Globus pallidus (tissue), 1 donor: ENCODE results near the gene CAMTA1.

Experiments
- DNase-seq: peaks from one replicate; pipeline ENCODE4 v3.0.0-alpha.2; 2015; ENCODE audit warnings: low spot score

CAMTA1 gene

DNA sequence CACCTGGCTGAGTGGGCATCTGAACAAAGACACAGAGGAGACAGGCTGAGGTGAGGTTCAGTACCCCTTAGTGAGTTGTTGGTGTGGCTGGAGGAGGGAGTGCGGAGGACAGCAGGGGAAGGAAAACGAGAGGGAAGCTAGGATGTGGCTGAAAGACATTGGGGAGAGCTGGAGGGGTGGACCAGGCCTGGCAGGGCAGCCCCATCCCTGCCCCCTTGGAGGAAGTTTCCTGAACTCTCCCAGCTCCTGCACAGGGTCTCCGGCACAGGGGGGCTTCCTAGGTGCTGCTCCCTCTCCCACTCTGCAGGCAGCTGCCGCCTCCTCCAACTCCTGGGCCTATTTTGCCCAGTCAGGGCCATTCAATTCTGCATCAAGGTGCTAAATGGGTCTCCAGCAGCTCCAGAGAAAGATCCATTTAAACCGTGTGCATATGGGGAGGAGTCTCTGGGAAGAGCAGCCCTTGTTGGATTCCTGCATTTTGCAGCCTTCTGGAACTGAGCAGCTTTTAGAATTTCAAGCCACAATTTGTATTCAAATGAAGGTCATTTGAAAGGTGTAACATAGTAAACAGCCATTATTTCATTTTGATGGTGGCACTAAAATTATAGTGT, 193.9 kb downstream of the CAMTA1 start:
- no peak for DNase-seq

DNA sequence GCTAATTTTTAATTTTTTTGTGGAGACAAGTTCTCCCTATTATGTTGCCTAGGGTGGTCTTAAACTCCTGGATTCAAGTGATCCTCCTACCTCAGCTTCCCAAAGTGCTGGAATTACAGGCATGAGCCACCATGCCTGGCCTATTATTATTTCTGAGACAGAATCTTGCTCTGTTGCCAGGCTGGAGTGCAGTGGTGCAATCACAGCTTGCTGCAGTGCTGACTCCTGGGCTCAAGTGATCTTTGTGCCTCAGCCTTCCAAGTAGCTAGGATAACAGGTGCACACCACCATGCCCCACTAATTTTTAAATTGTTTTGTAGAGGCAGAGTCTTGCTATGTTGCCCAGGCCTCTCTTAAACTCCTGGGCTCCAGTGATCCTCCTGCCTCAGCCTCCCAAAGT, 196.3 kb downstream of the CAMTA1 start:
- no peak for DNase-seq

GRCh38 chr1:6982443-6982842, 197.2 kb downstream of the CAMTA1 start:
- DNase-seq, result no peak

DNA sequence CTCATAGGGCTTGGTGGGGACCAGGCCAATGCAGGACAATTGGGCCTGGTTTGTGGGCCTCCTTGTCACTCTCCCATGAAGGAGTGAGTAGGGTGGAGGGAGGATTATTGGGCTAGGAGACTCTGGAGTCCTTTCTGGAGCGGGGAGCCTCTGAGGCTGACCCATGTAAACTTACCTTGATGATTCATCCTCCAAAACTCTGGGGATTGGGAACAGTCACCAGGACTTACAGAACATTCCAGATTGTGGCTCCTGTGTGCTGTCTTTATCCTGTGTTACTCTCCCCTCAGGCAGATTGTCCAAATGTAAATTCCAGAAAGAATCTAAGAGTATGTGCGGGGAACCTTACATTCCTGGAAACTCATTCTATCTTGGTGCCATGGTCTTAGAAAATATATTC, 197.6 kb downstream of the CAMTA1 start:
- DNase-seq, result no peak

- DNase-seq, result no peak
These were observed 199.3 kb downstream of the CAMTA1 start for GRCh38 chr1:6984536-6984935.

- peak; percentile 54 for DNase-seq
These were observed 199.7 kb downstream of the CAMTA1 start for GRCh38 chr1:6984986-6985385.

DNA sequence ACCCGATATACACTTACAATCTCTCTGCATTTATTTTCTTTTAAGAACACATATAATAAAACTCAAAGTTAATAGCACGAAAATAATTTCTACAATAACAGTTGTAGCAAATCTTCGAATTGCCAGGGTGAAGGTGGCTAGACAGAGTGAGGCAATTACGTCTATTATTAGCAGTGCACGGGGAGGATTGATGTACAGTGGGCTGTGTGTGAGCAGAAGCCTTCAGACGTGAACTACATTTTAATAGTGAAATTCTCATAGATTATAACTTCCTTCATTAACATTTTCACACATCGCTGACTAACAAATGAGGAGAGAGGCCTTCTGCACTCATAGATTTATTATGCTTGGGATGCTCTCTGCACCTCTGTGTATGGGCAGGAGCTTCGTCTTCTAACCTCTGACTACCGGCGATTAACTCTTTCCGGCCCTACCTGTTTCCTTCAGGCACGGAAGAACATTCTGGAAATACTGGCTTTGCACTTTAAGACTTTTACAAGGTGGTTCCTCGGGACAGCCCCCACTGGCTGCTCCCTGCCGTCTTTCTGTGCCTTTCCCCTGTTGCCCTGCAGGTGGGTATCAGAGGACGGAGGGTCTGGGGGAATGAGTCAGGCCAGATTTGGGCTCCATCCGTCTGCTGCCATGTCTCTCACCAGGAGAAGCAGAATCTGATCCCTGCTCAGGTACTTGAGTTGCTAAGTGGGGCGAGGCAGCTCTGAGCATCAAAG, 200.5 kb downstream of the CAMTA1 start:
- no peak for DNase-seq

DNA sequence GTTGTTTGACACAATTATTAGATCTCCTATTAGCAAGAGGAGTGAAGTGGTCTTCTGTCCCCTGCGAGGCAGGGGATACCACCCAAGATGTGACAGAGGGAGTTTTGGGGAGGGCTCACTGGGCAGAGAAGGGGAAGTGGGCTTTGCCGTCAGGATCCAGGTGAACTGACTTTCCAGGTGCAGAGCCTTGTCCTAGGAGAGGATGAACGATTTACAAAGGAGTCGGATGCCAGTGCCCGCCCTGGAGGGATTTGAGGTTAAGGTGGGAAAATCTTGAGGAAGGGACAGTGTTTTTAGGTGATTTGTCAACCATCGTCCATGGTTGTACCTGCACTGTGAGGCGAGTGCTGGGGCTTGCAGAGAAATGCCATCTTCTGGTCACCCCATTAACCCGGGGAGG, 201.0 kb downstream of the CAMTA1 start:
- no peak for DNase-seq

- no peak for DNase-seq
These were observed 202.7 kb downstream of the CAMTA1 start for GRCh38 chr1:6987940-6988339.

DNA sequence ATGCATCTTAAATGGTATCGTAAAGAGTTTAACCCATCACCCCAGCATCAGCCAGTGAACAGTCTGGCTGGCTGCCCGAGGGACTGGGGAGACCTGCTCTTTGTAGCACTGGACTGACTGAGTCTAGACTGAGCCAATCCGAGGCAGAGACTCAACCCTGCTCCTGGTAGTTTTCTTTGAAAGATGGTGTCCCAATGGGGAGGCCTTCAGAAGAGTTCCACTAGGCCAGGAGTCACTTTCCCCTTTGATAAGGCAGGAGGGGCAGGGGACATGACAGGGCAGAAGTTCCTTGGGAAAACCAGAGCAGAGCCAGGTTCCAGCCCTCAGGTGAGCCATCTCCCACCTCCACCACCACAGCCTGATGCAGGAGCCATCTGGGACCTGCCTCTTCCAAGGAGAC, 203.5 kb downstream of the CAMTA1 start:
- no peak for DNase-seq

DNA sequence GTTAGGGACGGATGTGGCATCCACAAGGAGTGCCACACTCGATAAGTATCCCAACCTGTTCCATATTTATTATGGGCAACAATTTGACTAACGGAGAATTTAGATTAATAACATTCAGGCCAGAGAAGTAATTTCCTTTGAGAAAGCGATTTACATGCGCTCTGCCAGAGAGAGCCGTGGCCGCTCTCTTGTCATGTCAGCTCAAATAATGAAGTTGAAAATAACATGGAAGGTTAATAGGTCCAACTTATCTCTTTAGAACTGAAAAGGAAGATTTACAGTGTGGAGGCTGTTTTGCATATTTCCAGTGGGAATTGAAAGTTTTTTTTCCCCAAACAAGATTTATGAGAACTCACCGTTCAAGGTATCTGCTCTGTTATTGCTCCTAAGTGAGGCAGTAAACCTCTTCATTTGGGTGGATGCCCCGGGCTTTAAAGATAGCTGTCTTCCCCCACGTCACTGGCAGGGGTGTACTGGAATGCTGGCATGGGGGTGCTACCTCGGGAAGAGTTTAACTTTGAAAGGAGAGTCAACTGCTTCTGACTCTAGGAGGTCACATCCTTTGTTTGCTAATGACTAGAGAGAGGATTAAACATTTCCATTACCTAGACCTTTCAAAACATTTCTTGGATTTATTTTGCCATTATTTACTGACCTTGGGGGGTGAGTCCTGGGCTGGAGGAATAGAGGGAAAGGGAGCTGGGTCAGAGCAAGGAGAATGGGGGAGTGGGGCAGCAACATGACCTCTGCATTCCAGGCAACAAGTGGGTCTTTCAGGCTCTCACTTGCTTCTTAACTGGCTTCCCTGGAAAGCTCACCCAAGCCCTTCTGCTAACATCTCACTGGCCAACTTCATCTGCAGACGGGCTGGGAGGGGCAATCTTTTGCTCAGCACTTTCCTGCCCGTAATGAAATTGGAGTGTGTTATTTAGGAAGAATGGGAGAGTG, 204.2 kb downstream of the CAMTA1 start:
- DNase-seq, result no peak

DNA sequence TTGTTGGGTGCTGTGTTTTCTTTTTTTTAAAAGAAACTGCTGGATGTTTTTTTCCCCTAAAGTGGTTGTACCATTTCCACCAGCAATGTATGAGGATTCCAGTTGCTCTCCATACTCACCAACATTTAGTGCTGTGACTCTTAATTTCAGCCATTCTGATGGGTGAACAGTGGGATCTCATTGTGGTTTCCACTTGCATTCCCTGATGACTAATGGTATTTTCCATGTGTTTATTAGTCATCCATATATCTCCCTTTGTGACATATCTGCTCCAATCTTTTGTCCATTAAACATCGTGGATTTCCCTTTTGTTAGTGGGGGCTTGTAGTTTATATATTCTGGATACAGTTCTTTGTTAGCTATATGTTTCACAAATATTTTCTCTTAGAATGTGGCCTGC, 206.0 kb downstream of the CAMTA1 start:
- DNase-seq, result no peak

- no peak for DNase-seq
These were observed 210.5 kb downstream of the CAMTA1 start for GRCh38 chr1:6995789-6996188.

- no peak for DNase-seq
These were observed 211.1 kb downstream of the CAMTA1 start for GRCh38 chr1:6996371-6996770.

DNA sequence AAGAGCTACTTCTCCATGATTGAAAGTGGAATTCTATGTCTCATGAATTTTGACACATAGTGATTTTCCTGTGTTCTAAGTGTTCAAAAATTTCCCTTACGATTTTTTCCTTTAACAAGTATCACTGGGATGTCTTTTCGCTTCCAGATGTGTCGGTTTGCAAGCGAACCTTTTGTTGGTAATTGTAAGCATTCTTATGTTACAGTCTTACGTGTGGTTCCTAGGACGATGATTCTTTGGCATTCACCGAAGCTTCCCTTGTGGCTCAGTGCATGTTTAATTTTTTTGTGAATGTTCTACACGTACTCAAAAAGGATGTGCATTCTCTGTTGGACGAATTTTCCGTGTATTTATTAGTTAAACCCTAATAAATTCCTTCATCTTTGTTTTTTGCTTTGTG, 211.6 kb downstream of the CAMTA1 start:
- no peak for DNase-seq

DNA sequence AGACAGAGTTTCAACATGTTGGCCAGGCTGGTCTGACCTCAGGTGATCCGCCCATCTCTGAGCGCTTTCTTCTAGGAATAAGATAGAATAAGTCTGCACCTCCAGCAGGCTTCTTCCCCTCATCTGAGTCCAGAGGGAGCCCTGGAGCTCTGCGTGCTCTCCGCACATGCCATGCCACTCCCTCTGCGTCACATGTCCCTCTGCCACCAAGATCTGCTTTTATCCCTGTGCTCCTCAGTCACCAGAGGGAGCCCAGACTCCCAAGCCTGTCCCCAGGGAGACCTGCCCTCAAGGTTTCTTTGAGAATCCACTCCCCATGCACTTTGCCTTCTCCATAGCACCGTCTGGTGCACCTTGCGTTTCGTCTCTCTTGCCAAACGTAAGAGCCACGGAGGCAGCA, 213.0 kb downstream of the CAMTA1 start:
- DNase-seq, result no peak

DNA sequence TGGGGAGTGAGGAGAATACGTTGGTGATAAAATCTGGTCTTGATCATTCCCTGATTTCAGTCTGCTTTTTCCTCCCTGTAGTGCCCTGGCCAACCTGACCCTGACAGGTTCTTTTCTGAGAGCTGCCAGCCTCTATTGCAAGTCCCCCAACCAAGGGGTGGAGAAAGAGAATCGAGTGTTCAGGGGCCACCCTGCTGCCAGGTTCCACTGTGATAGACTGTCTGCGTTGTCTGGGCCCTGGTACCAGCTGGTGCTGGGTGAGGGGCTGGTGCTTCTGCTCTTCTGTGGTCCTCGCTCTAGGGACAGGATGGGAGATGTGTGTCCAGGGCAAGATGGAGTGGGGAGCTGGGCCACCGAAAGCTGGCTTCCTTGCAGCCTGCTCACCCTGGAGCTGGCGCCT, 214.6 kb downstream of the CAMTA1 start:
- DNase-seq, result no peak

- no peak for DNase-seq
These were observed 215.5 kb downstream of the CAMTA1 start for GRCh38 chr1:7000720-7001119.

- no peak for DNase-seq
These were observed 217.5 kb downstream of the CAMTA1 start for GRCh38 chr1:7002728-7003127.

DNA sequence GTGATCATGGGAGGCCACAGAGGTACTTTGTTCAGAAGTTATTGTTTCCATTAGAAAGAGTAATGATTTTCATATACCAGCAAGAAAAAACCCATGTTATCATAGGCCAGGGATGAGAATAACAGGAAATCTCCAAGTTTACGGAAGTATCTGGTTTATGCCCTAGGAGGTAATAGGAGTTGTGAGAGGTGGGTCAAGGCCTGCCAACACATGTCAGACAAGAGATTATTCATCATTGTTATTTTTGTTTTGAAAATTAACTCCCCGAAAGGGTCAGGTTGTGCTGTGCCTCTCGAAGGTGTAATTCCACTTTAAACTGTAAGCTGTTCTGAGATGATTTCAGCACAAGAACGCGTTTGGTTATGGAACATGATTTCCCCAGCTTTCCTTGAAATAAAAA, 218.4 kb downstream of the CAMTA1 start:
- DNase-seq, result no peak

- no peak for DNase-seq
These were observed 218.9 kb downstream of the CAMTA1 start for GRCh38 chr1:7004181-7004580.

- DNase-seq, result no peak
These were observed 220.5 kb downstream of the CAMTA1 start for GRCh38 chr1:7005762-7006161.
